MCF 10A (cell line): ENCODE data around the gene P2RY4. TPM values are rescaled to one million over a fixed set of nuclear protein-coding genes. Genes with fewer than 3 reads are reported as not detected.
A peak's percentile ranks its signal among the peaks of the same experiment; 100 is the strongest.
"Not testable (repeated sequence)": the region's sequence is repeated elsewhere in the genome, so short reads cannot be mapped to it uniquely, and the experiment has no call there.

Experiments
- BruUV-seq: library from RNA; stranded (reverse); fragments of 400-500 nt; replicated peaks from 2 replicates; lab custom pipeline; 2021; lab: Mats Ljungman, UMichigan
- CTCF ChIA-PET: fragments of 300-600 bp; sonication (Branson Sonifier 250); formaldehyde crosslinking; extraction: SDS; loops from one replicate; lab custom pipeline; 2021; ENCODE audit warnings: antibody characterized with exemption, inconsistent platforms; lab: Yijun Ruan, JAX
- POLR2A ChIA-PET: fragments of 300-600, 350-650 bp; sonication (Branson Sonifier 250); formaldehyde crosslinking; extraction: SDS; loops from one replicate; lab custom pipeline; 2020; ENCODE audit warnings: antibody characterized with exemption, inconsistent platforms; lab: Yijun Ruan, JAX
- DNase-seq: peaks from one replicate; pipeline ENCODE4 v3.0.0-alpha.2; 2018; ENCODE audit not compliant: unreplicated experiment
- H3K27ac Mint-ChIP-seq: one replicate; pipeline ENCODE4 v1.8.0; 2022; ENCODE audit warnings: mild to moderate bottlenecking, low read depth, mixed read lengths; ENCODE audit not compliant: unreplicated experiment
- H3K27me3 Mint-ChIP-seq: one replicate; pipeline ENCODE4 v1.8.0; 2022; ENCODE audit warnings: mixed read lengths; ENCODE audit not compliant: insufficient read depth, unreplicated experiment
- H3K36me3 Mint-ChIP-seq: one replicate; pipeline ENCODE4 v1.8.0; 2022; ENCODE audit warnings: mild to moderate bottlenecking, moderate library complexity, mixed read lengths; ENCODE audit not compliant: insufficient read depth, unreplicated experiment
- H3K4me1 Mint-ChIP-seq: one replicate; pipeline ENCODE4 v1.8.0; 2022; ENCODE audit warnings: mixed read lengths; ENCODE audit not compliant: insufficient read depth, unreplicated experiment
- H3K4me3 Mint-ChIP-seq: one replicate; pipeline ENCODE4 v1.8.0; 2022; ENCODE audit warnings: mild to moderate bottlenecking, moderate library complexity, mixed read lengths; ENCODE audit not compliant: unreplicated experiment
- H3K9me3 Mint-ChIP-seq: one replicate; pipeline ENCODE4 v1.8.0; 2022; ENCODE audit warnings: mixed read lengths; ENCODE audit not compliant: unreplicated experiment
- CTCF ChIP-seq: fragments of 200-600 bp; IDR thresholded peaks from one replicate; pipeline ENCODE4 v1.8.0; 2022; ENCODE audit warnings: antibody characterized with exemption, mild to moderate bottlenecking; ENCODE audit not compliant: unreplicated experiment
- intact Hi-C: fragments of 100-400 bp; cut with micrococcal nuclease; formaldehyde crosslinking; loops from 2 replicates; pipeline ENCODE4 v1.14.1; 2022
- total RNA-seq: library from RNA; stranded (reverse); gene quantifications from 2 replicates; pipeline ENCODE4 v1.2.3, GENCODE V29; 2022

P2RY4 gene
- total RNA-seq, 1 experiment from 2014 or later: not detected

GRCh38 chrX:70219938-70220764 is 39.9 kb downstream of the P2RY4 start:
- Mint-ChIP-seq H3K4me3 (no peak overlapping the region), H3K27ac (no peak overlapping the region), H3K27me3 (peaks cover 39% of the 10 kb centered on the region), H3K4me1 (no peaks in the 10 kb centered on the region), H3K9me3 (peaks cover 2% of the 10 kb centered on the region), H3K36me3 (no peaks in the 10 kb centered on the region)
- no peak for TF ChIP-seq CTCF
- intact Hi-C loops: no loop called here
- POLR2A ChIA-PET: interaction anchor here (0.6 kb wide), 1 partner anchor 170 kb away, joined by 3 read pairs; no protein-coding TSS in a partner anchor
- CTCF ChIA-PET: interaction anchor here (0.5 to 0.7 kb wide), 3 partner anchors 9 to 39 kb away, joined by 3 read pairs; no protein-coding TSS in a partner anchor
- BruUV-seq: no TSS peak
- DNase-seq: peak; percentile 13

- H3K27me3 Mint-ChIP-seq: peaks cover 43% of the 10 kb centered on the region
- DNase-seq, H3K4me1 Mint-ChIP-seq, H3K27ac Mint-ChIP-seq, CTCF ChIA-PET, BruUV-seq, H3K4me3 Mint-ChIP-seq, H3K36me3 Mint-ChIP-seq, intact Hi-C loops, H3K9me3 Mint-ChIP-seq, POLR2A ChIA-PET: not testable (repeated sequence)
Measured at GRCh38 chrX:70209570-70209969, 50.4 kb downstream of the P2RY4 start.

GRCh38 chrX:70208479-70208878 is 51.5 kb downstream of the P2RY4 start:
- no peak overlapping the region for H3K27ac Mint-ChIP-seq
- BruUV-seq: no TSS peak
- H3K9me3 Mint-ChIP-seq: no peaks in the 10 kb centered on the region

More at GRCh38 chrX:70208479-70208878, 51.5 kb downstream of the P2RY4 start:
- no peaks in the 10 kb centered on the region for H3K36me3 Mint-ChIP-seq
- peaks cover 49% of the 10 kb centered on the region for H3K27me3 Mint-ChIP-seq
- no peak overlapping the region for H3K4me3 Mint-ChIP-seq
- DNase-seq: no peak
- intact Hi-C loops: no loop called here
- CTCF ChIA-PET: interaction anchor here (0.6 to 0.9 kb wide), 2 partner anchors 9 to 25 kb away, joined by 3 to 4 read pairs; no protein-coding TSS in a partner anchor
- POLR2A ChIA-PET: no interaction called here
- no peak for TF ChIP-seq CTCF
- H3K4me1 Mint-ChIP-seq: peaks cover 4% of the 10 kb centered on the region

Other genes starting within 250 kb of the P2RY4 start
- 0.14 TPM in 1 of 2 replicates, not detected in the other for gene AWAT2, start 210.3 kb downstream of the P2RY4 start, total RNA-seq
- not detected in 2 replicates for gene OTUD6A, start 197.7 kb downstream of the P2RY4 start, total RNA-seq
- gene IGBP1, start 126.8 kb downstream of the P2RY4 start, total RNA-seq: 31.9 and 36.3 TPM in 2 replicates
- gene DGAT2L6, start 82.7 kb downstream of the P2RY4 start, total RNA-seq: not detected in 2 replicates
- gene AWAT1, start 25.5 kb downstream of the P2RY4 start, total RNA-seq: not detected in 2 replicates
- gene ARR3, start 8.1 kb upstream of the P2RY4 start, total RNA-seq: not detected in 2 replicates
- gene RAB41, start 22.0 kb upstream of the P2RY4 start, total RNA-seq: not detected in 2 replicates
- 51.9 and 57.2 TPM in 2 replicates for gene PDZD11, start 29.7 kb upstream of the P2RY4 start, total RNA-seq
- 13.6 and 19.0 TPM in 2 replicates for gene KIF4A, start 29.9 kb upstream of the P2RY4 start, total RNA-seq
- gene GDPD2, start 163.1 kb upstream of the P2RY4 start, total RNA-seq: not detected in 2 replicates
- 12.8 and 20.1 TPM in 2 replicates for gene DLG3, start 184.6 kb upstream of the P2RY4 start, total RNA-seq